Right lobe of liver (tissue), 4 donors: ENCODE data around the gene ALPI.

Source experiments
- POLR2A ChIP-seq: fragments of 450-650 bp; IDR thresholded peaks from one replicate; pipeline ENCODE4 v1.6.1; 2017; ENCODE audit warnings: antibody characterized with exemption, mild to moderate bottlenecking
- TF ChIP-seq, protein P1 (sequence below), 4 donors: fragments of 200-600 bp in 3 of 4; fragments of 450-650 bp in 1 of 4; IDR thresholded peaks; one replicate each; pipeline versions ENCODE4 v1.5.1 to v1.8.0; 2016 to 2022; ENCODE audit warnings: antibody characterized with exemption in 4 of 4, mild to moderate bottlenecking in 2 of 4
- donor health status: DM: no; HTN: no; CAD: no.
- donor health status: DM: no; HTN: no; CAD: no.
- donor health status: DM: no; HTN: yes; CAD: no.

DNA sequence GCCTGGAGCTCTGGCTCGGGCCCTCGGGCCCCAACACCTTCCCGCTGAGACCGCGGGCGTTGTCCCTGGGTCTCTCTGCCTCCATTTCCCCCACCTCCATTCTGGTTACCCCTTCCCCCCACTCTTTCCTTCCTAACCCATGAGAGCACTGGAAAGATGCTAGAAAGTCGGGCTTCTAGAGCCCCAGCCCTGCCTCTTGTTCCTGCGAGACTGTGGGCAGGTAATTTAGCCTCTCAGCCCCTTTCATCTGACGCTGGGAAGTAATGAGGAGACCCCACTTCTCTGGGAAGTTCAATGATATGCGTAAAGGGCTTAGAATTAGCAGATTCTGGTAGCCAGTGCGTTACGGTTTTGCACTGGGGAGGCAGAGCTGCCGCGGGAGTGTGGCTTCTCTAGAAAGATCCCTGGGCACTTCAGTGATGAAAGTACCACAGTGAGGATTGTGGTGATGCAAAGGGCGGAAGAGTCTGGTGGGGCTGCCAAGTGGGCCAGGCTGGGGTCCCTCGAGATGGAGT is 47.9 kb downstream of the ALPI start:
- no peak for TF ChIP-seq POLR2A
- TF ChIP-seq, protein P1, sequence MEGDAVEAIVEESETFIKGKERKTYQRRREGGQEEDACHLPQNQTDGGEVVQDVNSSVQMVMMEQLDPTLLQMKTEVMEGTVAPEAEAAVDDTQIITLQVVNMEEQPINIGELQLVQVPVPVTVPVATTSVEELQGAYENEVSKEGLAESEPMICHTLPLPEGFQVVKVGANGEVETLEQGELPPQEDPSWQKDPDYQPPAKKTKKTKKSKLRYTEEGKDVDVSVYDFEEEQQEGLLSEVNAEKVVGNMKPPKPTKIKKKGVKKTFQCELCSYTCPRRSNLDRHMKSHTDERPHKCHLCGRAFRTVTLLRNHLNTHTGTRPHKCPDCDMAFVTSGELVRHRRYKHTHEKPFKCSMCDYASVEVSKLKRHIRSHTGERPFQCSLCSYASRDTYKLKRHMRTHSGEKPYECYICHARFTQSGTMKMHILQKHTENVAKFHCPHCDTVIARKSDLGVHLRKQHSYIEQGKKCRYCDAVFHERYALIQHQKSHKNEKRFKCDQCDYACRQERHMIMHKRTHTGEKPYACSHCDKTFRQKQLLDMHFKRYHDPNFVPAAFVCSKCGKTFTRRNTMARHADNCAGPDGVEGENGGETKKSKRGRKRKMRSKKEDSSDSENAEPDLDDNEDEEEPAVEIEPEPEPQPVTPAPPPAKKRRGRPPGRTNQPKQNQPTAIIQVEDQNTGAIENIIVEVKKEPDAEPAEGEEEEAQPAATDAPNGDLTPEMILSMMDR (IDR thresholded peaks at IDR 0.05) = no peak
